Activated CD8-positive, alpha-beta memory T cell treated with anti-CD3 and anti-CD28 coated beads for 24 hours (primary cell): ENCODE results near the gene ZBTB25.

Experiments
- DNase-seq: peaks from one replicate; pipeline ENCODE4 v3.0.0-alpha.2; 2020

Gene ZBTB25

GRCh38 chr14:64474698-64475097 lies 28.9 kb downstream of the ZBTB25 start:
- DNase-seq = no peak

- no peak for DNase-seq
Measured at GRCh38 chr14:64474041-64474440, 29.6 kb downstream of the ZBTB25 start.

GRCh38 chr14:64468451-64468850 lies 35.2 kb downstream of the ZBTB25 start:
- no peak for DNase-seq

GRCh38 chr14:64467566-64467965 lies 36.1 kb downstream of the ZBTB25 start:
- no peak for DNase-seq

DNA sequence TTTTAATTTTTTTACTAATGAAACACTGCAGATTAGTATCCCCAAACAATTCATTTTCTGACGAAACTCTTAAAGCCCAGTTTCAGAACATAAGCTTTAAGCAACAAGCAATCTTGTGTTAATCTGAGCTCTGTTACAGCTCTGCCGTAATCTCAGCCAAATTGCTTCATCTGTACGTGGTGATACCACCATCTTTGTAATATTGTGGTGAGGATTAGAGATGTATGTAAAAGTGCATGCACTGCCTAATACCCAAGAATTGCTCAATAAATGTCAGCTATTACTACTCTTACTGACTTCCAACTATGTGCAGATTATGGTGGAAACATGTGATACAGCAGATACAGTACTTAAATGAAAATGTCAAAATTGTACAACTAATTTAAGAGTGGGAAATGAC lies 36.5 kb downstream of the ZBTB25 start:
- DNase-seq = no peak

GRCh38 chr14:64465831-64466554 lies 37.6 kb downstream of the ZBTB25 start:
- DNase-seq = no peak

DNA sequence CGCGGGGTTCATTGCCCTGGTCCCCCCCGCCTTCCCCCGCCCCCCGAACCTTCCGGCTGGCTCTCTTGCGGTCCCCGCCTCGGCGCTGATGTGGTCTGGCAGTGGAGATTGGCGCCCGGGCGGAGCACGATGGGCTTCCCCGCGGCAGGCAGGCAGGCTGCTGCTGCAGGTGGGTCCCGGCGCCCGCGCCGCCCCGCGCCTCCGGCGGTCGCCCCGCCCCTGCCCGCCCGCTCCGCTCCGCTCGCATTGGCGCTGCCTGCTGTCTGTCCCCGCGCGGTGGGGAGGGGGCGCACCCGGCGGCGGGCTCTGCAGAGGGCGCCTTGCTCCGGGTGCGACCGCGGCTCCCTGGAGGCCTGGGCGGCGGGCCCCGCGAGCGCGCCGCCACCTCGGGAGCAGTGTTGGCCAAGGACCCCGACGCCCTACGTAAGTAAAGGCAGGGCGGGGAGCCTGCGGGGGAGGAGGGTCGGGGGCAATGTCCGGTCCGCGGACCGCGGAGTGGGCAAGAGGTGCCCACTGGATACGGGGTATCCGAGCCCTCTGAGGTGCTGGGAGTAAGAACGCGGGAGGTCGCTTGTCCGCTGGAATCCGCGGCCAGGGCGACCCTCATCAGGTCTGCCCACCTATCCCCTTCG lies 38.3 kb downstream of the ZBTB25 start, which contains the start of gene AKAP5:
AKAP5 (plus strand) TSS at position 309 of the 632 bp plus-strand sequence. CDS start 2,896 bp downstream, outside the sequence.
- DNase-seq = peak; percentile 80

DNA sequence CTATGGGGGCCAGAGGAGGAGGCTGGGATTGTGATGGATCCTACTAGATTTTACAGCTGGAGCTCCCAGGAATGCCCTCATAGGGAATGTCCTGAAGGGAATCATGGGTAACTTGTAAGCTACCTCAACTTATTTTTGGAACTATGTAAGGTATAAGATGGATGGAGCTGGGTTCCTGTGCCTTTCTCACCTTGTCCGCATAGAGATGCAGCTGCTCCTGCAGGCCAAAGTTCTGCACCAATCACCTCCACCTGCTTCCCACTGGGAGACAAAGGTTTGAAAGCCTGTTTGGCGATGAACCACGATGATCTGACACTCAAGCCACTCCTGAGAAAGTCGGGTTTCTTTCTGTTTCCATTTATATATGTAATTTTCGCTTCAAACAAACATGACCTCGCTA lies 39.0 kb downstream of the ZBTB25 start:
- no peak for DNase-seq

DNA sequence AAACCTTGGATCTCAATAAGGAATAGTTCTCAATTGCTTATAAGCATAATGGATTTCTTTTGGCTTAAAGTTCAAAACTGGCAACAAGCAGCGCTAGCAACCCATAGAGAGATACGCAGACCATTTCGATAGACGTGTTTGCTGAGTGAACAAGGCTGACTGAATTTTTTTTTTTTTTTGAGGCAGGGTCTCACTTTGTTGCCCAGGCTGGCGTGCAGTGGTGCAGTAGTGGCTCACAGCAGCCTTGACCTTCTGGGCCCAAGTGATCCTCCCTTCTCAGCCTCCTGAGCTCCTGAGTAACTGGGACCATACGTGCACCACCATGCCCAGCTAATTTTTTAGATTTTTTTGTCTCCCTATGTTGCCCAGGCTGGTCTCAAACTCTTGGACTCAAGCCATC lies 39.8 kb downstream of the ZBTB25 start:
- DNase-seq = no peak

DNA sequence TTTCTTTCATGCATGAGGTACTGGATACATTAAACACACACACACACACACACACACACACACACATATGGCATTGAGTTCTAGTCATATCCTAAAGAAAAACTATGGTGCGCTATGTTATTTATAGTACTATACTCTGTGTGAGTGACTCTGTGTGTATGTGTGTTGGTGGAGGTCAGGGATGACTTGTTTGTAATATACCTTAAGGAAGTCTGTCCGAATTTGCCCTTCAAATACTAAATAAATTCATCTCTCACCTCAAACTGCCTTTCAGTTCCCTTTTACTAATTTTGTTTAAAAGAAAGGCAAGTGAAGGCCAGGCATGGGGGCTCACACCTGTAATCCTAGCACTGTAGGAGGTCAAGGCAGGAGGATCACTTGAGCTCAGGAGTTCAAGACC lies 40.4 kb downstream of the ZBTB25 start:
- no peak for DNase-seq

DNA sequence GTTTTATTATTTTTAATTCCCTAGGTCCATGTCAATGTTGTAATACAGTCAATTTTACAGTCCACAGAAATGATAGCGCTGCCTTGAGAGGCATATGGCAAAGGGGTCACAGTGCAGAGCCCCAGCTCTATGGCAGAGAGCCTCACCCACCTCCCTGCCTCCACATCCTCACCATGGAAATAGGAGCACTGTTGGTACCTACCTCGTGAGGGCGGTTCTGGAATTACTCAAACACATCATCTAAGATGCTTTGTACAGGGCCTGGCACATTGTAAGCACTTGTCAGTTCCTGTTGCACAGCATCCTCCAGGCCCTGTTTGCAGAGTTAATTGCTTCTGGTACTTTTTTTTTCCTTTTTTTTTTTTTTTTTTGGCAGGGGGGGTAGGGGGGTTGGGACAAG lies 42.4 kb downstream of the ZBTB25 start:
- no peak for DNase-seq

DNA sequence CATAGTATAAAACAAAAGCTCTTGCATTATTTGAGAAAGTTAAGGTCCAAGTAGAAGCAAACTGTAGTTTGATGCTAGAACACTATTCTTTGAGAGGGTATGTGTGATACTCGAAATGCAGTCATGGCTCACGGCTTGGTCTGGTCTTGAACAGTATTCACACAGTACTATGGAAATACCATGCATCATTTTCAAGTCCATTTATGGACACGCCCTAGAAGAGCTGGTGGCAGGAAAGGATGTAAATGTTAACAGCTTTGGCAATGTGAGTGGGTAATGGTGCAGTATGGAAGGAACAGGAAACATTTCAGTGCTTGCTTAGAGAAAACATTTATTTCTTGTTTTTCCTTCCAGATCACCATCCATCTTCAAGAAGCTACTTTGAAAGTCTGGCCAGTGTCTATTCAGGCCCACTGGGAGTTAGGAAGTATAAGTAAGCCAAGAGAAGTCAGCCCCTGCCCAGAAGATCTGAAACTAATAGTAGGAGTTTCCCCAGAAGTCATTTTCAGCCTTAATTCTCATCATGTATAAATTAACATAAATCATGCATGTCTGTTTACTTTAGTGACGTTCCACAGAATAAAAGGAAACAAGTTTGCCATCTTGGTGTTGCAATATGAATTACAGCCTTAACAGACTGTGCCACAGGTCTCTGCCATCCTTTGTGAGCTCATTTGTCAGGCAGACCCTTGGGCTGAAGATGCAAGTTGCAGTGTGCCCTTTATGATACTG lies 44.1 kb downstream of the ZBTB25 start:
- DNase-seq = no peak

DNA sequence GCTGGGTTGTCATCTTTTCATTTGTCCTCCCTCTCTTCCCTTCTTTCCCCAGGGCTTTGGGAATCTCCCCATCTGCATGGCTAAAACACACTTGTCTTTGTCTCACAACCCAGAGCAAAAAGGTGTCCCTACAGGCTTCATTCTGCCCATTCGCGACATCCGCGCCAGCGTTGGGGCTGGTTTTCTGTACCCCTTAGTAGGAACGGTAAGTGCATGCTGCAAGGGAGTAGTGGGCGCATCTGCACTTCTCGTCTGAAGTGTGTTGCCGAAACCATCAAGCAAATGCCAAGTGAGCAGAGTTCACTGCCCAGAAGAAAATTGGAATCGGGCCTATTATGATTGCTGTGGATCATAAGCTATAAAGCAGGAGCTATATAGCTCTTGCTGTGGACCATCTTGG lies 49.0 kb downstream of the ZBTB25 start:
- DNase-seq = no peak

DNA sequence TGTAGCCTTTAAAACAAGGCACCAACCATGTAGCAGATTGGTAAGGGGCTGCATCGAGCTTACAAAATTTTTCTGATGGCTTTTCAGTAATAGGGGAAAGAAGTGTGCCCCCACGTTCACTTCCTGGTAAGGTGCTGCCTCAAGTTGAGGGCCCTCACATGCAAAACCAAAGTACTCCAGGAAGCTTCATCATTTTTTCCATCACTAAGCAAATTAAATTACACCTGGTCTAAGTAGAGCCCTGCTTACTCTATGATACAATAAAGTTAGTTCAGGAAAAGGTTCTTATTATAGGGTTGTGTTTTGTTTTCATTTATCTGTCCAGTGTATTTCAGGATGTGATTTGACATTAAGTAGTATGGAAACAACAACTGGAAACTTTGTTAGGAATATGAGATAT lies 53.4 kb downstream of the ZBTB25 start:
- no peak for DNase-seq

DNA sequence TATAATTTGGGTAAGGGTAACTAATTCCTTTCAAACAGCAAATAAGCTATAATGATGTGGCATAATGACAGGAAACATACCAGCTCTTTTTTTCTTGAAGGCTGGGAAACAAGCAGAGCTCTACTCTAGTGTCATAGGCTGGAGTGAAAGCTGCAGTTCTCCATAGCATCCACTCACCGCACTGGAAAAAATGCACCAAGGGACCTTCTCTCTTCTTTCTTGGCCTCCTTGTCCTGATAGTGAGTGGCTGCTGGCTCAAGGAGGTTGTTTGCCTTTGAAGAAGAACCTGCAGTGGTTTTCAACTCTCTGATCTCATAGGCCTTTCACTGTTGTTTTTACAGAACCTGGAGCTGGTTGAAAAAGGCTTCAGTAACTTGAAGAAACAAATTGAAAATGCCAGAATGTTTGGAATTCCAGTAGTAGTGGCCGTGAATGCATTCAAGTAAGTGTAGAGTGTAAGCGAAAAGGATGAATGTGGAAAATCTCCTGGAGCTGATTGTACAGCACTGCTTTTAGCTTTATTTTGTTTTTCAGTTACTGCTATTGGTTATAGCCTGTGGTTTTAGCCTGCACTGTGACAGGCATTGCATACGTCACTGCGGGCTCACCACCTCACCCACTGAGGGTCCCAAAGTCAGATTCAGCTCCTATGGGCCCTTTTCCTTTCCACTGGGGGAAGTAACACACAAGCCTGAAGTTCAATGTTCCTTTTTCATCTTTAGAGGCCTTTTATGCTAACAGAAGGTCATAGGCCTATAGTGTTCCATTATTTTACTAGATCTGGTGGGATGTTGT lies 55.6 kb downstream of the ZBTB25 start:
- no peak for DNase-seq

GRCh38 chr14:64444984-64445845 lies 58.4 kb downstream of the ZBTB25 start:
- DNase-seq = no peak

- DNase-seq = no peak
Measured at GRCh38 chr14:64444140-64444539, 59.5 kb downstream of the ZBTB25 start.

DNA sequence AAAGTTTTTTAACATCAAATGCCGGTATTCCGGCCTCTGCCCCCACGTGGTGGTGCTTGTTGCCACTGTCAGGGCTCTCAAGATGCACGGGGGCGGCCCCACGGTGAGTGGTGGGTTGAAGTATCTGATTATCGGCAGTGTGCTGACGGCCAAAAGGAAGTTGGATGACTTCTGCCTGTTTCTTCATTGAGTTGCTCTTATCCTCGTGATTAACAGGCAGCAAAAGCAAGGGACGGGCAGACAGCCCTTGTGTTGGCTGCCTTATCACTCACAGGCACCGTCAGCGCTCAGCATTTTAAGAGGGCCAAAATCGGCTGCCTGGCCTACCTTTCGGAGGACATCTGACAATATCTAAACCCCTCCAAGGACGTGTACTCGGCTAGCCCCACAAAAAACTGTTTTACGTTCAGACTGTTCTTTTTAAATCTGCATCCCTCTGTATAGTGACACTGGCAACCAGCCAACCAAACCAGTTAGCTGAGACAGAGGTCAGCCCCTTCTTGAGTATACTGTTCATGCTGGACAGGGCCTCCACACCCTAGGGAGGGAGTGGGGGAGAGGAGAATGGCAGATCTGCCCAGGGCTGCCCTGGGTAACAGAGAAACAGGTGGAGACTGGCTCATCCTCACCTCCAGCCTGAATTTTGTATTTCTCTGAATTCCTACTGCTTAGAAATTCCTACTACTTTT lies 61.2 kb downstream of the ZBTB25 start:
- DNase-seq = no peak

DNA sequence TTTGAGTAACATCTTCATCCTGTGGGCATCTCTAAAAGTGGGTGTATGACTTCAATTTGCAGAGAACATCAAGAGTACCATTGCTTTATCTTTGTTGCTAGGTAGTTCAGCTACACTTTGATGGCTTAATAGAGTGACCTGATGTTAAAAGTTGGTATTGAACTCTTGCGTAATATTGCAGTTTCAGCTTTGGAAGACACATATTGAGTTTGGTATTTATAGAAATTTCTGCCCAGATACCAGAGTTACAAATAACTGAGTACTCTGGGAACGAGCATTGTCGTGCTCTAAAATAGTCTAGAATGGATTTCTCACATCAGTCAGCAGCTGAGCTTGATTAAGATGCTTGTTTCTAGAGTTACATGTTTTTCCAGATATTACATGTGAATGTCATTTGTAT lies 63.1 kb downstream of the ZBTB25 start:
- no peak for DNase-seq

DNA sequence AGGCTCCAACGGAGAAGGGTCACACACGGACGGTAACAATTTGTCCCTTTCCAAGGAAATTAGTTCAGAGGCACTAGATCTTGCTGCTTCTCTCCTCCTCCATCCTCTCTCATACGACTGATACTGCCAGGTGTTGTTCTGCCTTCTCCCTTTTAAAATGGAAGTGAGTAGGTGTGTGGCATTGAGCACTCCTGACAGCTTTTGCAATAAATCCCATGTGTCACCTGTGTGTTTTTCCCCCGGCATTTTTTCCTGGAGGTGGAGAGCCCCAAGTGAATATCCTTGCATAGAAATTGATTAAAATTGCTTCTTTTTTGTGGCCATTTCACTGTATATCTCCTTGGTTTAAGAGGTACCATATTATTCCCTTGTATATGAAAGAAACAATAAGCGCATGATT lies 64.5 kb downstream of the ZBTB25 start:
- peak; percentile 19 for DNase-seq

GRCh38 chr14:64438181-64438841 lies 65.3 kb downstream of the ZBTB25 start:
- DNase-seq = peak; percentile 52
